ENCODE measurements around the gene STOX2.

Gene STOX2

DNA sequence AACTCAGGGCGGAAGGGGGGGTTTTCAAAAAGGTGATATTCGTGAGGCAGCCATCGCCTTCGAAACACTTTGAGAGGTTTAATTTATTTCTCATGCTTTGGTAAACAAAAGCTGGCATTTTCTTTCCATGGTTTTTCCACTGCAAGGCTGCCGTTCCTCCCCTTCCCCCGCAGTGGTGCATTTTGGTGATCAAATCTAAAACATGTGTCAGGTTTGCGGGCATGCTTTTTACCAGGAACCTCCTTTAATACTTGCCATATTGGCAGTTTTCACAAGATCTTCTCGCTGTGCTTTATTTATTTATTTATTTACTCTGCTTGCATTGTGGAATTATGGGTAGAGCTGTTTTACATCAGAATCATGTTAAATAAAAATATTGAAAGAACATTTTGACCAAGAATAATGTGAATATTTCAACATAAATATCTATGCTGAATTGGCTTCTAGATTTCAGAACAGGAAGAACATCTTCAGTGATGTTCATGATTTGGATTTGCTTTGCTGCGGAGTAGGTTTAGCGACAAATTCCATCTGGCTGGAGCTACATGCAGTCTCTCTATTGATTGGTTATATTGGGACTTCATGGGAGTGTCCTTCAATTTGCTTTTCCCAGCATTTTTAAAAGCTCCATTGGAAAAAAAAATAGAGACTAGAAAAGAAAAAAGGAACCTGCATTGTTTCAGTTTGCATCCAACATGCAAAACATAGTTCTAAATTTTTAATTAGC is 54.4 kb downstream of the STOX2 start:
- H3K4me3 ChIP-seq (ENCODE audit: severe bottlenecking) = no peak overlapping the region
- ATAC-seq (ENCODE audit: low read depth) (no peak), DNase-seq (ENCODE audit: low spot score) (no peak)
- no peaks in the 10 kb centered on the region for H3K4me1 ChIP-seq (ENCODE audit: insufficient read depth, poor library complexity, severe bottlenecking)
- TF ChIP-seq, protein P1, sequence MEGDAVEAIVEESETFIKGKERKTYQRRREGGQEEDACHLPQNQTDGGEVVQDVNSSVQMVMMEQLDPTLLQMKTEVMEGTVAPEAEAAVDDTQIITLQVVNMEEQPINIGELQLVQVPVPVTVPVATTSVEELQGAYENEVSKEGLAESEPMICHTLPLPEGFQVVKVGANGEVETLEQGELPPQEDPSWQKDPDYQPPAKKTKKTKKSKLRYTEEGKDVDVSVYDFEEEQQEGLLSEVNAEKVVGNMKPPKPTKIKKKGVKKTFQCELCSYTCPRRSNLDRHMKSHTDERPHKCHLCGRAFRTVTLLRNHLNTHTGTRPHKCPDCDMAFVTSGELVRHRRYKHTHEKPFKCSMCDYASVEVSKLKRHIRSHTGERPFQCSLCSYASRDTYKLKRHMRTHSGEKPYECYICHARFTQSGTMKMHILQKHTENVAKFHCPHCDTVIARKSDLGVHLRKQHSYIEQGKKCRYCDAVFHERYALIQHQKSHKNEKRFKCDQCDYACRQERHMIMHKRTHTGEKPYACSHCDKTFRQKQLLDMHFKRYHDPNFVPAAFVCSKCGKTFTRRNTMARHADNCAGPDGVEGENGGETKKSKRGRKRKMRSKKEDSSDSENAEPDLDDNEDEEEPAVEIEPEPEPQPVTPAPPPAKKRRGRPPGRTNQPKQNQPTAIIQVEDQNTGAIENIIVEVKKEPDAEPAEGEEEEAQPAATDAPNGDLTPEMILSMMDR (IDR thresholded peaks at IDR 0.05; ENCODE audit: poor library complexity, severe bottlenecking) = no peak
- no peaks in the 10 kb centered on the region for H3K36me3 ChIP-seq (ENCODE audit: low read depth)
- no peaks in the 10 kb centered on the region for H3K9me3 ChIP-seq (ENCODE audit: severe bottlenecking)
- H3K27ac ChIP-seq (ENCODE audit: poor library complexity, severe bottlenecking) = no peak overlapping the region
- H3K27me3 ChIP-seq (ENCODE audit: insufficient read depth, poor library complexity, severe bottlenecking) = no peaks in the 10 kb centered on the region

DNA sequence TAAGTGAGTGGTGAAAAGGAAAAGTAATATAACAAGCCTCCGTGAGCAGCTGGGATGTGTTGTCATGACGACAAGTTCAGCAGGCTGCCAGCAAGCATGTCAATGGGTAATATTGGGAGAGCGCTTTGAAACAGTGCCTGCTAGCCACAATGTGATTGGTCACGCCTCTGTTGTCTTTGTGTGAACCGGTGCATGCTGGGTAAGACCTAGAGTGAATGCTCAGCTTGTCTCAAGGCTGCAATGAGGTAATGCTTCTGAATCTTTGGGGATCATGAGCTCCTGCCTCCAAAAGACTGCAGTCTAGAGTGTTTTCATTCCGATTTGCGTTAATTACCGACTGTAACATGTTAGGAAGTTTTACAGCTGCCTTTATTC is 54.9 kb downstream of the STOX2 start:
- no peak for ATAC-seq (ENCODE audit: low read depth)
- Histone ChIP-seq H3K4me1 (ENCODE audit: insufficient read depth, poor library complexity, severe bottlenecking) (no peaks in the 10 kb centered on the region), H3K27me3 (ENCODE audit: insufficient read depth, poor library complexity, severe bottlenecking) (no peaks in the 10 kb centered on the region), H3K36me3 (ENCODE audit: low read depth) (no peaks in the 10 kb centered on the region), H3K27ac (ENCODE audit: poor library complexity, severe bottlenecking) (no peak overlapping the region), H3K4me3 (ENCODE audit: severe bottlenecking) (no peak overlapping the region), H3K9me3 (ENCODE audit: severe bottlenecking) (no peaks in the 10 kb centered on the region)
- no peak for DNase-seq (ENCODE audit: low spot score)
- TF ChIP-seq, protein P1 (IDR thresholded peaks at IDR 0.05; ENCODE audit: poor library complexity, severe bottlenecking) = no peak

DNA sequence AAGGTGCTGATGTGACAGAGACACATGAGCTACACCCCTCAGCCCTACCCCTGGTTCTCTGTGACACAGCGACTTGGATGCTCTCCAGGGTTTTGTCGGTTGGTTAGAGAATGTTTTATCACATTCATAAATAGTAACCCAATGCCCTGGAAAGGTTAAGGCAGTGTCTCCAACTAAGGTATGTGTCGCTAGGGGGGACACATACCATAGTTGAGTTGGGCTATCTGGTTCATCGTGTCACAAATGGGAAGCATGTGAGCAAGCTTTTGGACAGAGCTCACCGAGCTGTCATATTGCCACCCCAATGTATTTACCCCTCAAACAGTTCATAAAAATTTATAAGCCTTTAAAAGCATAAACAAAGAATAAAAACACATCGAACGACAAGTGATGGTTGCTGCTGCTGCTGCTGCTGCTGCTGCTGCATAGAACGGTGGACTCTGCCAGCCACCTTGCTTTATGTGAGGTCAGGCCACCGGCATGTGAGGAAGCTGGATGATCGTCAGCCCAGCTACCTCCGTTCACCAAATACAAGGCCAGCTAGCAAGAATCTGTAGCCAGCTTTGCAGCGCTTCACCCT is 55.9 kb downstream of the STOX2 start:
- Histone ChIP-seq H3K4me3 (ENCODE audit: severe bottlenecking) (no peak overlapping the region), H3K9me3 (ENCODE audit: severe bottlenecking) (no peaks in the 10 kb centered on the region), H3K27ac (ENCODE audit: poor library complexity, severe bottlenecking) (no peak overlapping the region), H3K27me3 (ENCODE audit: insufficient read depth, poor library complexity, severe bottlenecking) (no peaks in the 10 kb centered on the region), H3K36me3 (ENCODE audit: low read depth) (no peaks in the 10 kb centered on the region), H3K4me1 (ENCODE audit: insufficient read depth, poor library complexity, severe bottlenecking) (no peaks in the 10 kb centered on the region)
- TF ChIP-seq, protein P1 (IDR thresholded peaks at IDR 0.05; ENCODE audit: poor library complexity, severe bottlenecking) = no peak
- ATAC-seq (ENCODE audit: low read depth) (no peak), DNase-seq (ENCODE audit: low spot score) (no peak)

DNA sequence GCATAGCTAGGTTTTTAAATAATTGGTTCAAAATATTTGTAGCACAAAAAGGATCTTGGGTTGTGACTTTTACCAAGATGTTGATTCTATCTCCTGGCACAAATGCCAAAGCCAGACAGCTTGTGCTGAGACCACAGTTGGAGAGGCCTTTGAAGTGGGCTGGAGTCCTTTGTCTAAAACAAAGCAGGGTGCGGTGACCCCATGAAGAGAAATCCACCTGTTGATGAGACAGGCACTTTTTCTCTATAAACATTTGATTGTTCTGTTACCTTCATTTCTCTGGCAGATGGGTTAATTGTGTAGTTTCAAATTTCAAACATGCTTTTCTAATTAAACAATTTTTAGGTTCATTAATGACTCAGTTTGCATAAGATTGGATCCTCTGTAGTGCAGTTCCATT is 56.7 kb downstream of the STOX2 start:
- DNase-seq (ENCODE audit: low spot score) = no peak
- H3K4me3 ChIP-seq (ENCODE audit: severe bottlenecking) = no peak overlapping the region
- TF ChIP-seq, protein P1 (IDR thresholded peaks at IDR 0.05; ENCODE audit: poor library complexity, severe bottlenecking) = no peak
- no peaks in the 10 kb centered on the region for H3K4me1 ChIP-seq (ENCODE audit: insufficient read depth, poor library complexity, severe bottlenecking)
- ATAC-seq (ENCODE audit: low read depth) = no peak
- no peaks in the 10 kb centered on the region for H3K27me3 ChIP-seq (ENCODE audit: insufficient read depth, poor library complexity, severe bottlenecking)
- H3K9me3 ChIP-seq (ENCODE audit: severe bottlenecking) = no peaks in the 10 kb centered on the region
- H3K27ac ChIP-seq (ENCODE audit: poor library complexity, severe bottlenecking) = no peak overlapping the region
- no peaks in the 10 kb centered on the region for H3K36me3 ChIP-seq (ENCODE audit: low read depth)

DNA sequence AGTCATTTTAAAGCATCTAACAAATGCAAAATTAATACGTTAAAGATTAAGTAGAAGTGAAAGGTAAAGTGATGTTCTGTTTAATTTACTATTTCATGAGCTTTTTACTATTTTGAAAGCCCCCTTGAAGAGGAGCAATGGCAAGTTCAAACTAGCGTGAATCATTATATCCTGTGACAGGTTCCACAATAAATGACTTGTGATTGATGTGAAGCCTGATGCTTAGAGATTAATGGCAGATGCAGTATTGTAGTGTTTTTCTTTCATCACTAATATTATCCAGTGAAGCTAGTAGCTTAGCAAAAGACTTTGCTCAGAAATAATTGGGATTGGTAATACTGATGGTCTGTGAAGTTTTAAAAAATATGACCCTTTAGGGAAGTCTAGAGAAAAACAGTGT is 57.3 kb downstream of the STOX2 start:
- H3K27me3 ChIP-seq (ENCODE audit: insufficient read depth, poor library complexity, severe bottlenecking) = no peaks in the 10 kb centered on the region
- no peaks in the 10 kb centered on the region for H3K36me3 ChIP-seq (ENCODE audit: low read depth)
- H3K4me3 ChIP-seq (ENCODE audit: severe bottlenecking) = no peak overlapping the region
- ATAC-seq (ENCODE audit: low read depth) (no peak), DNase-seq (ENCODE audit: low spot score) (no peak)
- no peaks in the 10 kb centered on the region for H3K4me1 ChIP-seq (ENCODE audit: insufficient read depth, poor library complexity, severe bottlenecking)
- no peak overlapping the region for H3K27ac ChIP-seq (ENCODE audit: poor library complexity, severe bottlenecking)
- TF ChIP-seq, protein P1 (IDR thresholded peaks at IDR 0.05; ENCODE audit: poor library complexity, severe bottlenecking) = no peak
- no peaks in the 10 kb centered on the region for H3K9me3 ChIP-seq (ENCODE audit: severe bottlenecking)
